ENCODE results near the gene MYCL.

The MYCL gene

DNA sequence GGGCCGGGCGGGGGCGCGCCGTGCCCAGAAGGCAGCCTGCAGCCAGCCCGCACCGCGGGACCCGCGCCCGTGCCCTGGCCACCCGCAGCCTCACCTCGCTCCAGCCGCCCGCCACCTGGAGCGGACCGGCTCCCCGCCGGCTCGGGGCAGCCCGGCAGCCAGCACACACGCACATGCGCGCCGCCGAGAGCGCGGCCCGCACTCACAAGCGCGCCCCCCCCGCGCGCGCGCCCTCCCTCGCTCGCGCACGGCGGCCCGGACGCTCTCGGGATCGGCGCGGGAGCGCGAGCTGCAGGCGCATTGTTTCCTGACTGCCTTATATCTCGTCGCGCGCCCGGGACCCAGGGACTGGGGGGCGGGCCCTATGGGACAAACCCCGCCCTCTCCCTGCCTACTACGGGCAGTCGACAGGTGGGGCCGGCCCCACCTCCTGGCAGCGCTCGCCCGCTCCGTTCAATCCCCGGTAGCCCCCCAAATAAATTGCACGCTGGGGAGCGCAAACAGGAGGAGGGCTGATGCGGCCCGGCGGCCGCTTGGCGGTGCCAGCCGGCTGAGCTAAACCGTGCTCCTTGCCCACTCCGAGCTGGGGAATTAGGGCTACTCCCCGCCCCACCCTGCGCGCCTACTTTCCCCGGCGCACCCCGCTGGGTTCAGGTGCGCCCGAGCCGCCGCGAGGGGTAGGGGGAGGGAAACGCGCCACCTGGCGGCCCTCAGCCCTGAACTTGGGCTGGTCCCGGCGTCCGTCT lies at the start of gene MYCL:
MYCL (minus strand) TSS at position 204 of the 746 bp plus-strand sequence. CDS start 483 bp downstream, outside the sequence.
- DNase-seq = peak; percentile 5 to 70 (median 55)

DNA sequence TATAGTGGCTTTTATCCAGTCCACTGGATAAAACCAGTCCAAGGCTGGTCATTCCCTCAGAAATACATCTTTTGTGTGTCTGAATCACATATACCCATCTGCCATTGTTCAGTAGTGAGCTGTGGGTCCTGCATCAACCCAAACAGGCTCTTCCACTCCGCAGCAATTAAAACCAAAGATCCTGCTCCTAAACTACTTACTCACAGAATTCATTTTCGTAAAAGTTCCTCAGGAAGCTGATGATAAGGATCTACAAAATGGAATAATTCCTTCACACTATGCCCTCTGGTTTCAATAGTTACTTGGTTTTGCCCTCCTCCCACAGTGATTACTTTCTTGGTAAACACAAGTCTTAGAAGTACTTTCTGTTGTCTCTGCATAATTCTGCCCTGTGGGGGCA lies 48.2 kb upstream of the MYCL start:
- no peak for DNase-seq

- no peak for DNase-seq
Measured at GRCh38 chr1:39947260-39947659, 45.5 kb upstream of the MYCL start.

DNA sequence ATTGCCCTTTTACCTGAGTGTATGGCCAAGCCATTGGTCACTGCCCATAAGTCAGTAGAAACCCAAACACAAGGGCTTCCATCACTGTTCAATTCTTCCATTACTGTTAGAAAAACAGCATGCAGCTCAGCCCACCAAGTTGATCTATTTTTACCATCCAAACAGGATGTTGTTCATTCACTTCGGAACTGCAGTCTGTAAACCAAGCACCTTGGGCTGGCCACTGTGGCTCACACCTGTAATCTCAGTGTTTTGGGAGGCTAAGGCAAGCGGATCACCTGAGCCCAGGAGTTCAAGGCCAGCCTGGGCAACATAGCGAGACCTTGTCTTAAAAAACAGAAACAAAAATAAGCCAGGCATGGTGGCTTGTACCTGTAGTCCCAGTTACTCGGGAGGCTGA lies 44.5 kb upstream of the MYCL start:
- no peak for DNase-seq

- no peak for DNase-seq
Measured at GRCh38 chr1:39944410-39945112, 42.8 kb upstream of the MYCL start.

DNA sequence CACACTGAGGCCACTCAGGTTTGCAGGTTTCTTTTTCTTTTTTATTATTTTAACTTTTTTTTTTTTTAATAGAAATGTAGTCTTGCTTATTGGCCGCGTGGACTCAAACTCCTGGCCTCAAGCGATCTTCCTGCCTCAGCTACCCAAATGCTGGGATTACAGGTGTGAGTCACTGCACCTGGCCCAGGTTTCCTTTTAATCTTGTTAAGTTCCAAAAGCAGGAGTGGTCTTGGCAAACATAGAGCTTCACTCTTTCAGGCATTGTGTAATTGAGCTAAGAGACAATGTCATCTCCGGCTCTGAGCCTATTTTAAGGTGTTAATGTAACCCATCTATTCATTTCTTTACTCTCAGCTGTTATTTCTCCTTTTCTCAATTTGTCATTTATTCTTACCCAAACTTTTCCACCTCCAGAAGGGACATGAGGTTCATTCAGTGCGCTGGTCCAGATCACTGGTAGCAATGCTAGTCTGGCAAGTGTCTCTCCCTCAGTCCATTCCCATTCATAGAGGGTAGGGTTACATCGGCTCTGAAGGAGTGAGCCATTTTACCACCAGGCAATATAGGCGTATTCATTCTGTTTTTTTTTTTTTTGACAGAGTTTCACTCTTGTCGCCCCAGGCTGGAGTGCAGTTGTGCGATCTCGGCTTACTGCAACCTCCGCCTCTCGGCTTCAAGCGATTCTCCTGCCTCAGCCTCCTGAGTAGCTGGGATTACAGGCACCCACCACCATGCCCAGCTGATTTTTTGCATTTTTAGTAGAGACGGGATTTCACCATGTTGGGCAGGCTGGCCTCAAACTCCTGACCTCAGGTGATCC lies 42.0 kb upstream of the MYCL start:
- no peak for DNase-seq

GRCh38 chr1:39940980-39941871 lies 39.5 kb upstream of the MYCL start:
- DNase-seq = no peak

DNA sequence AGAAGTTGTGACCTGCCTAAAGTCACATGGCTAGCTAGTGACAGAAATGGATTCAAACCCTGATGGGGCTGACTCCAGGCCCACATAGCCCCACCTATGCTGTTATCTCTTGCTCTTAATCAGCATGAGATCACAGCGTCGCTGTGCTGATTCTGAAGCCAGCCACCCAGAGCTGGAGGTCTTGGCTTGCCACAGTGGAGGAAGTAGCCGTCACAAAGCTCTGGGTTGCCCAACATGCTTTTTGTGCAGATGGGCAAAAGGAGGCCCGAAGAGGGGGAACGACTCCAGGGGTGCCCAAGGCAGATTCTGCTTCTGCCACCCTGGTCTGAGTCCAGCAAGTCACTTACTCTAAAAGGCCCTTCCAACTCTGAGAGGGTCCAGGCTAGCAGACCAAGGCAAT lies 38.5 kb upstream of the MYCL start:
- DNase-seq = no peak

- no peak for DNase-seq
Measured at GRCh38 chr1:39938856-39939255, 37.1 kb upstream of the MYCL start.

- no peak for DNase-seq
Measured at GRCh38 chr1:39936724-39937491, 35.2 kb upstream of the MYCL start.

GRCh38 chr1:39933956-39934941 lies 32.5 kb upstream of the MYCL start:
- no peak for DNase-seq

DNA sequence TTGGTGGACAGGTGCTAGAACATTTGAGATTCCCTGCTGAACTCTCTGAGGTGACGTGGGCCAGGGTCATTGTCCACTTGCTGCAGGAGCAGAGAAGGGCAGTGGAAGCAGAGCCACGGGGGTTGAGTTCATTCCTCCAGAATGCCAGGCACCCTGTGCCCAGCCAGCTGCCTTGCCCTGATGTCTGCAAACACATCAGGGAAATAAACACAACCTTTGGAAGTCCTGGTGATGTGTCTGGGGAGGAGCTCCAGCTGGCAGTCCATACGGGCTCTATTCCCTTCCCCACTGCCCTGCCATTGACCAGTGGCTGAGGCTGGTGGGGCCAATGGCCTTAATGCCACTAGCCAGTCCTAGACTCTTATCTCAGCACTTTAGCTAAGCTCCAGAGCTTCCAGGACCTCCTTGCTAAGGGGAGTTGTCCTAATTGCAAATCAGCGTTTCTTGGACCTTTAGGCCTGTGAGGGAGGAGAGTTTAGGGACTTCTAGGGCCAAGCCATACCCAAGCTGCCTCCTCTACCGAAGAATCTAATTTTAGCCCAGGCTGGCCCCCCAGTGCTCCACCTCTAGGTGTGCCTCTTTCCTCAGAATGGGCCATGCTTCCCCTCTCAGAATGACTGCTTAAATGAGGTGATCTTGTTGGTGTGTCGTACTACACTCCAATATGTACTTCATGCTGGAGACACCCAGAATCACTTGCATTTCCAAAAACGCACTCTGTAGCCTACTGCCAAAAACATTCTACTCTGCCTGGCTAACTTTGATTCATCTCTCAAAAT lies 27.3 kb upstream of the MYCL start:
- DNase-seq = no peak

DNA sequence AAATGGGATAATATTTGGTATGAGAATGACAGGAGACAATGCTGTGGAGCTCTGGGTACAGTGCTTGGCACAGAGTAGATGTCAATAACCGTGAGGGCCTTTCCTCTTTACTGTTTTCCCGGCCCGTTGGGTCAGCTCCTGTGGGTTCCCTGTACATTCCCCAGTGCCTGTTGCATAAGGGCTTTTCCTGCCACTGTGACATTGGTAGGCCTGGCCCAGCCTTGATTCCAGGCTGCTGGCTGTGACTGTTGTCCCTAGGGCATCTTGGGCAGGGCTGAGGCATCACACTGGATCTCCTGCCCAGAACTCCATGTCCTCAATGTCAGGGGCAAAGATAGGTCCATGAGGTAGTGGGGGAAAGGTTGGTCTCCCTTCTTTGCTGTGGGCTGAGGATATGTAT lies 25.8 kb upstream of the MYCL start:
- DNase-seq = no peak

DNA sequence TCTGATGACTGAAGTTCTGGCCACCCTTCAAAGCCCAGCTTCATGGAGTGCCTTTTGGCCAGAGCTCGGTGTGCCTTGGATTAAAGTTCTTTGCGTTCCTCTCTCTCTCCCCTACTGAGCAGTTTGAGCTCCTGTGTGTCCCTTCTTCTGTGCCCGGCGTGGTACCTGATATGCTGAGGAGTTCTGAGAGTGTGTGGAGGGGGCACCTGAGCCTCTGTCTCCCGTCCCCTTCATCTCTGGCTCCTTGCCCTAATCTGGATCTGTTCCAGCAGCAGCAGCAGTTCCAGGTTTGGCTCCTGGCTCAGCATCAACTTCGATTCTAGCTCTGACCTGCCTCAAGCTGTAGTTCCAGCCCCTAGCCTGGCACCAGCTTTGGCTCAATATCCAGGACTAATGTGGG lies 25.1 kb upstream of the MYCL start:
- DNase-seq = no peak

- DNase-seq = no peak
Measured at GRCh38 chr1:39926343-39926793, 24.7 kb upstream of the MYCL start.

DNA sequence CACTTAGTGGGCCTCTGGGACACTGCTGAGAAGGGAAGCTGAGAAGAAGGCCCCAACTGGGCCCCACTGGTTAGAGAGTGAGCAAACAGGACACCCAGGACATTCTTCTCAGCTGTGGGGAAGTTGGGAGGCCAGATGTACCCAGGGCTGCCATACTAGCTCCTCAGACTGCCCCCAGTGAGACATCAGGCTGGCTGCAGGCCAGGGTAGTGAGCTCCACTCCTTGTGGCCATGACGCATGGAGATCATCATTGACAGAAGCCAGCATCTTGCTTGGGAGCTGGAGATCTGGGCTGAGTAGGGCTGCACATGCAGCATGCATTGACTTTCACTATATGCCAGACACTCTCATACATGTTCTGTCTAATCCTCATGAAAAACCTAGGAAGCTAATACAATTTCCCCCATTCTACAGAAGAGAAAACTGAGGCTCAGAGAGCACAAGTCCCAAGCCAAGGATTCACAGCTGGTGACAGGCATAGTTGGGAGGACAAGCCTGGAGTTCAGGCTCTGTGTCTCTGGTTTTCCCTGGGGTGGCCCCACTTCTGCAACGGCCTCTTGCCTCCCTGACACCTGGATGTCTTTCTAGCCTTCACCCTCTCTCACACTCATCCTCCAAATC lies 24.1 kb upstream of the MYCL start:
- no peak for DNase-seq

DNA sequence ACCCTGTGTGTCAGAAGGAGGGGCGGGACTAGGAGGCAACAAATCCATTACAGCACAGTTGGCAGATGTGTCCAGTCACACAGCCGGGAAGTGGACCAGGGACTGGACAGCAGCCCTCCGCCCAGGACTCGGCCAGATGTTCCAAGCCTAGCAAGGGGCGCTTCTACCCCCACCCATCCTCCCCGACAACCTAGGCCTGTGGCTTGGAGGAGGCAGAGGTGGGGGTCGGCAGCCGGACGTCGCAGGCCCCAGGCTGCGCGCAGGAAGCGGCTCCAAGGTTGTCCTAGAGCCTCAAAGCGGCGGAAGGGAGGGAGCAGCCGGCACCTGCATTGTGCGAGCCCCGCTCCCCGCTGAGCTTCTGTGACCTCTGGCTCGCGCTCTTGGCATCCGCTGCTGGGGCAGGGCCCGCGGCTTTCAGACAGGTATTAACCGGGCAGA lies 20.6 kb upstream of the MYCL start:
- no peak for DNase-seq

DNA sequence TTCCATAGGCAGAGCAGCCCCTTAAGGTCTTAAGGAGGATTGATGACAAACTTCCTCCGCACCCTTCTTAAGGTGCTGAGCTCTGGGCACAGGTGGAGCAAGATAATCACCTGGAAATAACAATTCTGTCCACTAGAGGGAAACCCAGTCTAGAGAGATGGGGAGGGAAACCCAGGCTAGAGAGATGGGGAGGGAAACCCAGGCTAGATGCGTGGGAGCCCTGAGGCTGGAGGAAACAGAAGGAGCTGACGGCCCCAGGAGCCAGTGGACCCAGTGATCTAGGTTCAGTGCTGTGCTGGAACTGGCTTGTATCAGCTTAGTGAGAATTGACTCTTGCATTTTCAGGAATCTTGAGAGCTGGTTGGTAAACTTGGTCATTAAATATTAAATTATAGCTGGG lies 17.8 kb upstream of the MYCL start:
- peak; percentile 8 to 74 (median 33) for DNase-seq

DNA sequence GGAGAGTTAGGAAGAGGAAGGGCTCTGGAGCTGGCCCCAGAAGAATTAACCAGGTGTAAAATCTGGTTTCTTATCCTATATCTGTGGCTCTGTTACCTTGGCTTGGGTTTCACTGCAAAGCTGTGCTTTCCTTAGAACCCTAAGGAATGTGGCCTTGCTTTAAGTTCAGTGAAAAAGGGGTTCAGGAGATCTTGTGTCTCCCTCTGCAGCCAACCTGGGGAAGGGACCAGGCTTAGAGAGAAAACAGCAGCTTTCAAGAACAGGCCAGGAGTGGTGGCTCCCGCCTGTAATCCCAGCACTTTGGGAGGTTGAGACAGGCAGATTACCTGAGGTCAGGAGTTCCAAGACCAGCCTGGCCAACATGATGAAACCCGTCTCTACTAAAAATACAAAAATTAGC lies 16.1 kb upstream of the MYCL start:
- DNase-seq = no peak

All from stimulated activated naive CD4-positive, alpha-beta T cell (primary cell).